Smooth muscle cell (in vitro differentiated cells): ENCODE results near the gene MAML2. TPM values are rescaled to one million over a fixed set of nuclear protein-coding genes. Genes with fewer than 3 reads are reported as not detected.

Experiments
- DNase-seq: peaks from one replicate; lab custom pipeline; 2025; ENCODE audit not compliant: unreplicated experiment; lab: John Stamatoyannopoulos, UW
- H2AFZ ChIP-seq: fragments of 200-600 bp; sonication (generic); 2 replicates; pipeline ENCODE4 v1.6.0; 2016; ENCODE audit warnings: antibody characterized with exemption, low read depth, mild to moderate bottlenecking
- H3F3A ChIP-seq: fragments of 200-600 bp; sonication (generic); 2 replicates; pipeline ENCODE4 v1.6.0; 2017; ENCODE audit warnings: antibody characterized with exemption, low read depth
- H3K27ac ChIP-seq: fragments of 200-600 bp; sonication (generic); 2 replicates; pipeline ENCODE4 v1.5.1; 2016; ENCODE audit warnings: low read depth, mild to moderate bottlenecking
- H3K27me3 ChIP-seq: fragments of 200-600 bp; sonication (generic); 2 replicates; pipeline ENCODE4 v1.6.1; 2016; ENCODE audit warnings: low read depth, mild to moderate bottlenecking
- H3K36me3 ChIP-seq: fragments of 200-600 bp; sonication (generic); 2 replicates; pipeline ENCODE4 v1.5.1; 2016; ENCODE audit warnings: low read depth
- H3K4me1 ChIP-seq: fragments of 200-600 bp; sonication (generic); 2 replicates; pipeline ENCODE4 v1.5.1; 2016; ENCODE audit warnings: low read depth
- H3K4me2 ChIP-seq: fragments of 200-600 bp; sonication (generic); 2 replicates; pipeline ENCODE4 v1.6.0; 2016; ENCODE audit warnings: mild to moderate bottlenecking
- H3K4me3 ChIP-seq: fragments of 200-600 bp; sonication (generic); 2 replicates; pipeline ENCODE4 v1.5.1; 2016; ENCODE audit warnings: mild to moderate bottlenecking
- H3K79me2 ChIP-seq: fragments of 200-600 bp; sonication (generic); 2 replicates; pipeline ENCODE4 v1.6.0; 2016; ENCODE audit warnings: low read depth, mild to moderate bottlenecking
- H3K9ac ChIP-seq: fragments of 200-600 bp; sonication (generic); 2 replicates; pipeline ENCODE4 v1.6.0; 2016; ENCODE audit warnings: low read depth
- H3K9me3 ChIP-seq: fragments of 200-600 bp; sonication (generic); replicated peaks from 2 replicates; pipeline ENCODE4 v1.5.1; 2016; ENCODE audit warnings: low read depth
- H4K20me1 ChIP-seq: fragments of 200-600 bp; sonication (generic); 2 replicates; pipeline ENCODE4 v1.6.0; 2016; ENCODE audit warnings: low read depth
- WGBS: methylation state at CpG from one replicate; pipeline ENCODE4 v1.1.7; 2016; ENCODE audit warnings: low lambda C conversion rate; 5-methylcytosine and 5-hydroxymethylcytosine counted together
- polyA plus RNA-seq: library from polyadenylated mRNA; unstranded; fragments of >200 nt; fragmentation: Nextera tagmentation; extraction: Ambion mirVana; gene quantifications from 2 replicates; pipeline ENCODE4 v1.2.1, GENCODE V29; 2016
- total RNA-seq: library from RNA; depleted of rRNA; stranded (reverse); fragments of >200 nt; gene quantifications from 2 replicates; pipeline ENCODE4 v1.2.3, GENCODE V29; 2014
- TF ChIP-seq, protein P1 (sequence below): fragments of 200-600 bp; sonication (generic); IDR thresholded peaks from 2 replicates; pipeline ENCODE4 v1.5.1; 2017; ENCODE audit warnings: borderline replicate concordance, mild to moderate bottlenecking, antibody characterized with exemption; ENCODE audit not compliant: insufficient read depth, poor library complexity, severe bottlenecking

MAML2 gene
- total and polyA plus RNA-seq, 2 experiments from 2014 or later, result 8.7 to 52.4 TPM

DNA sequence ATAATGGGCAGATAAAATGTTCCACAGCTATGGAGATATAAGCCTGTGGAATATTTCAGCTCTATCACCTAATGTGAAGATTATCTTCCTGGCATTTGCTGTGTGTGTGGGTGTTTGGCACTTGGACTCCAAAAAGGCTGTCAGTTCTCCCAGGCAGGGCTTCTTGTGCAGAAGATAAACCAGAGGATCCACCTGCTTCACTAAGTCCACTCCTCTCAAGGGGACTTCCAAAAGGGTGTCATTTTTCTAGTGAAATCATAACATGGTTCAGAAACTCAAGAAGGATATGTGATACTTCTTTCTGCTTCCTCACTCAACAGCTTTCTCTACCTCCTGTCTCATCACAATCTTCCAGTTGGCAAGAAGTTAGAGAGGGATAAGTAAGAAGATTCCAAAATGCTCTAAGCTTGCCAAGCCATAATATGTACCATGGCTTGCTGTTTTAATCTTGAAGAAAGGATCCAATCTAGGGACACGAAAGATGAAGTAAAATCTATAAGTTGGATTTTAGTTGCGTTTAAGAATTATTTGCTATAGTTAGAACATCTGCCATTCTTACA lies 212.9 kb downstream of the MAML2 start:
- Histone ChIP-seq H3K9ac (no peak overlapping the region), H3K4me1 (no peaks in the 10 kb centered on the region), H3F3A (peaks cover 4% of the 10 kb centered on the region), H4K20me1 (no peaks in the 10 kb centered on the region), H3K27me3 (no peaks in the 10 kb centered on the region), H3K4me3 (no peak overlapping the region), H3K9me3 (no peaks in the 10 kb centered on the region), H2AFZ (no peak overlapping the region), H3K27ac (no peak overlapping the region), H3K36me3 (no peaks in the 10 kb centered on the region), H3K79me2 (peaks cover 64% of the 10 kb centered on the region), H3K4me2 (no peak overlapping the region)
- WGBS, result 95% methylated on average over 2 of the region's 2 CpGs
- no peak for DNase-seq
- TF ChIP-seq, protein P1, sequence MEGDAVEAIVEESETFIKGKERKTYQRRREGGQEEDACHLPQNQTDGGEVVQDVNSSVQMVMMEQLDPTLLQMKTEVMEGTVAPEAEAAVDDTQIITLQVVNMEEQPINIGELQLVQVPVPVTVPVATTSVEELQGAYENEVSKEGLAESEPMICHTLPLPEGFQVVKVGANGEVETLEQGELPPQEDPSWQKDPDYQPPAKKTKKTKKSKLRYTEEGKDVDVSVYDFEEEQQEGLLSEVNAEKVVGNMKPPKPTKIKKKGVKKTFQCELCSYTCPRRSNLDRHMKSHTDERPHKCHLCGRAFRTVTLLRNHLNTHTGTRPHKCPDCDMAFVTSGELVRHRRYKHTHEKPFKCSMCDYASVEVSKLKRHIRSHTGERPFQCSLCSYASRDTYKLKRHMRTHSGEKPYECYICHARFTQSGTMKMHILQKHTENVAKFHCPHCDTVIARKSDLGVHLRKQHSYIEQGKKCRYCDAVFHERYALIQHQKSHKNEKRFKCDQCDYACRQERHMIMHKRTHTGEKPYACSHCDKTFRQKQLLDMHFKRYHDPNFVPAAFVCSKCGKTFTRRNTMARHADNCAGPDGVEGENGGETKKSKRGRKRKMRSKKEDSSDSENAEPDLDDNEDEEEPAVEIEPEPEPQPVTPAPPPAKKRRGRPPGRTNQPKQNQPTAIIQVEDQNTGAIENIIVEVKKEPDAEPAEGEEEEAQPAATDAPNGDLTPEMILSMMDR, result no peak

DNA sequence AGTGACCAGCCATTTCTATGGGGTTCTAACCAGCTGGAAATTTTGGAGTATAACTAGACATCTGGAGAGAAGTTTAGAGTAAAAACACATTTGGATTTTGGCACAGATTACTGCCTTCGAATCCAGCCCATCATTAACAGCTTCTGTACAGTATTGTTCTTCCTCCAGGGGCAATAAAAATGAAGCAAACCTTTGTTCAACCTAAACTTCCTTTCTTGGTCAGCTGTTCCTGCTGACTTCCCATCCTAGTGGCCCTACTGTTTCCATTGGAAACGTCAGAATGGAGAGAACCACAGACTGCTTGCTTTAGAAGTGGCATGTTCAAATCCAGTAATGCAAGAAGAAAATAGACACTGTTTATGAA lies 215.4 kb downstream of the MAML2 start:
- Histone ChIP-seq H3K4me1 (peaks cover 6% of the 10 kb centered on the region), H3K4me2 (no peak overlapping the region), H3K4me3 (no peak overlapping the region), H3K27ac (no peak overlapping the region), H3K79me2 (peaks cover 63% of the 10 kb centered on the region), H3K9me3 (no peaks in the 10 kb centered on the region), H3K27me3 (no peaks in the 10 kb centered on the region), H2AFZ (no peak overlapping the region), H3F3A (peaks cover 3% of the 10 kb centered on the region), H3K9ac (no peak overlapping the region), H4K20me1 (peaks cover 8% of the 10 kb centered on the region), H3K36me3 (no peaks in the 10 kb centered on the region)
- WGBS, result 74% methylated on average over 2 of the region's 2 CpGs
- TF ChIP-seq, protein P1, result no peak
- no peak for DNase-seq

DNA sequence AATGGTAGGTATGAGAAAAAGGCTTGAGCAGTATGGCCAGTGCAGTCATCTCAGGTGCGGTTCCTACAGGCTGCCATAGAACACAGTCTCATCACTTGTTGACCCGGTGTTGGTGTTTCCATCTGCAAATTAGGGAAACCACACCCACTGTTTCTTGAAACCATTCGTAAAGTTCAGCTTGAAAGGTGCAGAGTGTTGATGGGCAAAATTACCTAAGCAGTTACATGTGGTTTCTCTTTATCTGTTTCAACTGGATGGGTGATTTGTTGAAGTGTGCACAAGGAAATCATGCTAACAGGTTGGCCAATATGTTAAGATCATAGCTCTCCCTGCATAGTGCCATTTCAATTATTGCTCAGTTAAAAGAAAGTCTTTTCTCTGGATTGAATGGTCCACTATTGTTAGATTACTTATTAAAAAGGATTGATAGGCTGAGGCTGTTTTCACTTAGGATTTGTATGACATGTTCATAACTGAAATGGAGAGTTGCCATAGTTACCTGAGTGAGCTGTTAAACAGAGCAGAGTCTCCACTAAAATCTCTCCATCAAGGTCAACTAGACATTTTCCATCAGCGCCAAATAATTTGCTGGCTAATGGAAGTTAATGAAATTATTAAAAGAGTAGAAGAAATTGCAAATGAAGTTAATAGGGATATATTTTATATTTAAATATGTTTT lies 215.9 kb downstream of the MAML2 start:
- no peak for DNase-seq
- TF ChIP-seq, protein P1, result no peak
- Histone ChIP-seq H3K9me3 (no peaks in the 10 kb centered on the region), H3K4me1 (peaks cover 6% of the 10 kb centered on the region), H3K27ac (no peak overlapping the region), H3K79me2 (peaks cover 63% of the 10 kb centered on the region), H2AFZ (no peak overlapping the region), H3K4me2 (no peak overlapping the region), H3K27me3 (no peaks in the 10 kb centered on the region), H3K4me3 (no peak overlapping the region), H4K20me1 (peaks cover 13% of the 10 kb centered on the region), H3K36me3 (no peaks in the 10 kb centered on the region), H3F3A (no peaks in the 10 kb centered on the region), H3K9ac (no peak overlapping the region)
- 84% methylated on average over 4 of the region's 4 CpGs for whole genome bisulfite sequencing

DNA sequence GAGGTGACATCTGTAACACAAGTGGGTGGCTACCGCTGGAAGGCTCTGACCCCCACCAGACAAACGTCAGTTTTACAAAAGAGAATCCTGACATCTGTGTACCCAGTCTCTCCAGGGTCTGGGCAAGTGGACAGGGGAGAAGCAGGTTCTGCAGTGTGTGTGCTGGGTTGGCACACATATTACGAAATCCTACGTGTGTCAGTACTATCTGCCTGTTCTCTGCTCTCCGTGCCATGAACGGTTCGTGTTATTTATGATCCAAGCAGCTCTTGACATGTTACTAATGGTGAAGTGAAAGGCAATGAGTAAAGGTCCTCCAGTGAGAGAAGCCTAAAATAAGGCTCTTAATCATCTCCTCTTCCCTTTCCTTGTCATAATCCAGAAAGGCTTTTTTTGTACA lies 217.6 kb downstream of the MAML2 start:
- 81% methylated on average over 7 of the region's 7 CpGs for WGBS
- TF ChIP-seq, protein P1, result no peak
- H3K4me3 ChIP-seq, result no peak overlapping the region
- H3K27me3 ChIP-seq, result no peaks in the 10 kb centered on the region
- H3K36me3 ChIP-seq, result no peaks in the 10 kb centered on the region
- no peaks in the 10 kb centered on the region for H3K9me3 ChIP-seq
- H3K27ac ChIP-seq, result no peak overlapping the region
- peaks cover 6% of the 10 kb centered on the region for H3K4me1 ChIP-seq
- no peaks in the 10 kb centered on the region for H3F3A ChIP-seq
- no peak for DNase-seq
- H2AFZ ChIP-seq, result no peak overlapping the region
- no peak overlapping the region for H3K4me2 ChIP-seq
- no peak overlapping the region for H3K9ac ChIP-seq
- H4K20me1 ChIP-seq, result peaks cover 14% of the 10 kb centered on the region
- peaks cover 59% of the 10 kb centered on the region for H3K79me2 ChIP-seq
